Kidney (tissue), 22 donors: Measurements from ENCODE around the gene GRAMD2B. TPM values are rescaled to one million over a fixed set of nuclear protein-coding genes. Genes with fewer than 3 reads are reported as not detected.

Experiments used
- DNase-seq, 5 donors: peaks; one replicate each; pipeline ENCODE4 v3.0.0-alpha.2; 2013 to 2020
- FAIRE-seq: peaks from 2 replicates; lab custom pipeline; 2012; peaks lifted over from hg19 to GRCh38; lab: Jason Lieb, UNC
- H3K27ac ChIP-seq, 2 donors: one replicate each; pipeline ENCODE4 v1.7.0; 2013; ENCODE audit warnings: low read depth in 2 of 2, low read length in 2 of 2, inconsistent platforms in 1 of 2
- H3K27me3 ChIP-seq: one replicate; pipeline ENCODE4 v1.7.1; 2013; ENCODE audit warnings: low read length, inconsistent platforms; ENCODE audit not compliant: control insufficient read depth, insufficient read depth
- H3K36me3 ChIP-seq, 3 donors: one replicate each; pipeline versions ENCODE4 v1.7.0 to v1.7.1; 2013; ENCODE audit warnings: low read length in 3 of 3, control low read depth in 1 of 3, inconsistent platforms in 1 of 3; ENCODE audit not compliant: insufficient read depth in 3 of 3, control insufficient read depth in 2 of 3
- H3K4me1 ChIP-seq, 3 donors: one replicate each; pipeline versions ENCODE4 v1.7.0 to v1.7.1; 2013; ENCODE audit warnings: low read length in 3 of 3, inconsistent platforms in 1 of 3, low read depth in 1 of 3; ENCODE audit not compliant: control insufficient read depth in 2 of 3, insufficient read depth in 2 of 3
- H3K4me3 ChIP-seq, 3 donors: one replicate each; pipeline versions ENCODE4 v1.7.0 to v1.8.1; 2013; ENCODE audit warnings: low read length in 3 of 3, control low read depth in 1 of 3, inconsistent platforms in 1 of 3
- H3K9ac ChIP-seq, 3 donors: one replicate each; pipeline versions ENCODE4 v1.7.0 to v1.7.1; 2013; ENCODE audit warnings: low read length in 3 of 3, control low read depth in 1 of 3, inconsistent platforms in 1 of 3
- H3K9me3 ChIP-seq, 3 donors: one replicate each; pipeline versions ENCODE4 v1.7.0 to v1.7.1; 2013; ENCODE audit warnings: low read length in 3 of 3, control low read depth in 1 of 3, inconsistent platforms in 1 of 3; ENCODE audit not compliant: control insufficient read depth in 2 of 3, insufficient read depth in 1 of 3
- intact Hi-C: fragments of 100-400 bp; cut with DNase I; formaldehyde crosslinking; loops from one replicate; pipeline ENCODE4 v1.11.1; 2022
- long read RNA-seq, 10 donors: library from polyadenylated mRNA in 1 of 10; unstranded in 1 of 10; transcript quantifications; one replicate each; pipeline ENCODE4 v2.0.0 and lab custom pipeline, GENCODE V29; 2021 to 2026
- polyA plus RNA-seq: library from polyadenylated mRNA; stranded (reverse); fragments of 350-450 nt; fragmentation: Illumina TruSeq; extraction: RNeasy Lipid Tissue Mini Kit (QIAGEN cat#74804); gene quantifications from one replicate; pipeline ENCODE4 v1.2.3, GENCODE V29; 2014; ENCODE audit warnings: low read depth, low replicate concordance; ENCODE audit not compliant: insufficient read depth
- total RNA-seq: library from RNA; stranded (reverse); fragmentation: NEBNext Ultra II Directional; extraction: Animal tissue kit (Norgen Biotek cat#: 25700); gene quantifications from one replicate; pipeline ENCODE4 v1.2.1, GENCODE V29; 2021
- TF ChIP-seq, protein P1 (sequence below): IDR thresholded peaks from 3 replicates; pipeline ENCODE4 v1.5.1; 2012; ENCODE audit warnings: mild to moderate bottlenecking, moderate library complexity, borderline replicate concordance; ENCODE audit not compliant: insufficient read depth; ENCODE audit errors: extremely low read depth
- donor health status: control.
- donor health status: control.
- donor health status: control.
- donor health status: control.
- donor health status: control.
- donor health status: DM: yes; HTN: yes; CAD: no.
- donor health status: Normal renal cell carcinoma (clear cell type).

GRAMD2B gene, protein sequence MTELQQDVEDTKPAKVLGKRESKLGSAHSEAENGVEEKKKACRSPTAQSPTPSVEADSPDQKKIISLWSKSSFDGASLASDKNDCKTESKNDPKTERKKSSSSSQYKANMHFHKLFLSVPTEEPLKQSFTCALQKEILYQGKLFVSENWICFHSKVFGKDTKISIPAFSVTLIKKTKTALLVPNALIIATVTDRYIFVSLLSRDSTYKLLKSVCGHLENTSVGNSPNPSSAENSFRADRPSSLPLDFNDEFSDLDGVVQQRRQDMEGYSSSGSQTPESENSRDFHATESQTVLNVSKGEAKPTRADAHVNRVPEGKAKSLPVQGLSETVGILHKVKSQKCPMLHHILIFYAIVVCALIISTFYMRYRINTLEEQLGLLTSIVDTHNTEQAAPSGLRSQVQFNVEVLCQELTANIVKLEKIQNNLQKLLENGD
- 38.5 TPM for total RNA-seq
- 18.4 TPM for polyA plus RNA-seq
- long read RNA-seq, donor 1, partial matches to known transcripts, result 0 of 1 reads
- long read RNA-seq, donor 1, other reads (novel, unspliced or antisense), result 0 of 1 reads
- long read RNA-seq, donor 2, result 0 reads
- long read RNA-seq, donor 3, result 0 reads
- long read RNA-seq, donor 4, partial matches to known transcripts, result 0 of 2 reads
- long read RNA-seq, donor 4, other reads (novel, unspliced or antisense), result 0 of 2 reads
- long read RNA-seq, donor 5, result 0 reads
- long read RNA-seq, donor 6, partial matches to known transcripts, result 0 of 1 reads
- long read RNA-seq, donor 6, other reads (novel, unspliced or antisense), result 0 of 1 reads
- long read RNA-seq, donor 7, transcript GRAMD2B-201 (14 exons, 3,175 nt), result major isoform, 11 of 22 reads
- long read RNA-seq, donor 7, partial matches to known transcripts, result 0 of 22 reads
- long read RNA-seq, donor 7, other reads (novel, unspliced or antisense), result 11 of 22 reads
- long read RNA-seq, donor 8, partial matches to known transcripts, result 0 of 1 reads
- long read RNA-seq, donor 8, other reads (novel, unspliced or antisense), result 0 of 1 reads
- long read RNA-seq, donor 9, result 0 reads
- long read RNA-seq, donor 10, partial matches to known transcripts, result 0 of 1 reads
- long read RNA-seq, donor 10, other reads (novel, unspliced or antisense), result 0 of 1 reads

DNA sequence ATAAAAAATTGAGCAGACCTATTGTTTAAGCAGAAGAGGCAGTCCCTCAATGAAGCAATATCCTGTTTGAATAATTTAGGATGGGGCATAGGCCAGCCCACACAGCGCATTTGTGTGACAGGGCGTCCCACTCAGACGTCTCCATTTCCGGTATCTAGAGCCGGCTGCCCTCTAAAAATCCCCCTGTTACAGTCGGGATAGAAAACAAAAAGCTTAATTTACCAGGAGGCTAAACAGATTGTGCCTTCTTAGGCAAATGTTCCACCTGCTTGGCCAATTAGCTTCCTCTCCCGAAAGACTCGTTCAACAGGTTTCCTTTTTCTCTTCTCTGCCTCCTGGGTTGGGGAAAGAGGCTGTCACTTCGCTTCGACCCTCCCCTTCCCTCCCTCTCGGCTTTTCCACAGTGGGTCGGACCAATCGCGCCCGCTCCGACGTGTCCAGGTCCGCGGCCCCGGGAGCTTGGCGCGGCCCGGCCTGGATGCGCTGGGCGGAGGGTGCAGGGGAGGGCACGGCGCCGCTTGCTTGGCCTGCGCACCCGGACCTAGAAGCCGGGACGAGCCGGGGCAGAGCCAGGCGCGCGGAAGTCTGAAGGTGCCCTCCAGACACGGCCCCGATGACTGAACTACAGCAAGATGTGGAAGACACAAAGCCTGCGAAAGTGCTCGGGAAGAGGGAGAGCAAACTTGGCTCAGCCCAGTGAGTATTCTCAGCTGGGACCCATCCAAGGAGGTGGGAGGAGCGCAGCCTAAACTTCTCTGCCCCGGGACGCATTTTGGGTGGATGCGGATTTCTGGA, at the start of gene GRAMD2B:
GRAMD2B (plus strand) TSS at position 416 of the 795 bp plus-strand sequence; CDS start at position 614, 198 bp downstream.
- TF ChIP-seq, protein P1, sequence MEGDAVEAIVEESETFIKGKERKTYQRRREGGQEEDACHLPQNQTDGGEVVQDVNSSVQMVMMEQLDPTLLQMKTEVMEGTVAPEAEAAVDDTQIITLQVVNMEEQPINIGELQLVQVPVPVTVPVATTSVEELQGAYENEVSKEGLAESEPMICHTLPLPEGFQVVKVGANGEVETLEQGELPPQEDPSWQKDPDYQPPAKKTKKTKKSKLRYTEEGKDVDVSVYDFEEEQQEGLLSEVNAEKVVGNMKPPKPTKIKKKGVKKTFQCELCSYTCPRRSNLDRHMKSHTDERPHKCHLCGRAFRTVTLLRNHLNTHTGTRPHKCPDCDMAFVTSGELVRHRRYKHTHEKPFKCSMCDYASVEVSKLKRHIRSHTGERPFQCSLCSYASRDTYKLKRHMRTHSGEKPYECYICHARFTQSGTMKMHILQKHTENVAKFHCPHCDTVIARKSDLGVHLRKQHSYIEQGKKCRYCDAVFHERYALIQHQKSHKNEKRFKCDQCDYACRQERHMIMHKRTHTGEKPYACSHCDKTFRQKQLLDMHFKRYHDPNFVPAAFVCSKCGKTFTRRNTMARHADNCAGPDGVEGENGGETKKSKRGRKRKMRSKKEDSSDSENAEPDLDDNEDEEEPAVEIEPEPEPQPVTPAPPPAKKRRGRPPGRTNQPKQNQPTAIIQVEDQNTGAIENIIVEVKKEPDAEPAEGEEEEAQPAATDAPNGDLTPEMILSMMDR, result no peak
- FAIRE-seq, result peak; percentile 76
- intact Hi-C loops, result no loop called here

DNA sequence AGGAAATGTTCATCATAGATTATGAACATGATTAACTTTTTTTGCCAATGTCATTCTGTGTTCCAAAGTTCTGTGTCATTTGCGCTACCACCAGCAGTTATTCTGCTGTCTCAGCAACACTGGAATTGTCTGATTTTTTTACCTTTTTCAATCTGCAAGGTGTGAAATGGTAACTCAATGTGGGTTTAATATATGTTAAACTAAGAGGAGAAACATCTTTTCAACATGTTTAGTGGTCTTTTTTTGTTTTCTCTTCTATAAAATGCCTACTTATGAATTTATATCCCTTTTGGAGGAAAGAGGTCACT, 49.1 kb upstream of the GRAMD2B start:
- FAIRE-seq (no peak), DNase-seq (no peak)
- Histone ChIP-seq H3K27me3 (no peaks in the 10 kb centered on the region), H3K9ac (no peak overlapping the region), H3K4me3 (peak overlapping the region in 2 of 3 donors; percentile 38 to 79), H3K27ac (no peak overlapping the region), H3K36me3 (no peaks in the 10 kb centered on the region), H3K4me1 (peaks cover 10 to 29% (median 20%) of the 10 kb centered on the region in 3 donors), H3K9me3 (no peaks in the 10 kb centered on the region)
- intact Hi-C loops, result no loop called here
- TF ChIP-seq, protein P1, result no peak

More for the DNA sequence above, at the start of gene GRAMD2B:
- Histone ChIP-seq H3K27me3 (no peaks in the 10 kb centered on the region), H3K36me3 (no peaks in the 10 kb centered on the region), H3K4me1 (peaks cover 0 to 4% (median 2%) of the 10 kb centered on the region in 3 donors), H3K27ac (peak within 1 kb of the TSS; percentile 88 to 93), H3K9me3 (no peaks in the 10 kb centered on the region), H3K9ac (peak within 1 kb of the TSS; percentile 74 to 83 (median 81)), H3K4me3 (peak within 1 kb of the TSS; percentile 73 to 82 (median 76))
- DNase-seq, result peak; percentile 86 to 96 (median 94)

DNA sequence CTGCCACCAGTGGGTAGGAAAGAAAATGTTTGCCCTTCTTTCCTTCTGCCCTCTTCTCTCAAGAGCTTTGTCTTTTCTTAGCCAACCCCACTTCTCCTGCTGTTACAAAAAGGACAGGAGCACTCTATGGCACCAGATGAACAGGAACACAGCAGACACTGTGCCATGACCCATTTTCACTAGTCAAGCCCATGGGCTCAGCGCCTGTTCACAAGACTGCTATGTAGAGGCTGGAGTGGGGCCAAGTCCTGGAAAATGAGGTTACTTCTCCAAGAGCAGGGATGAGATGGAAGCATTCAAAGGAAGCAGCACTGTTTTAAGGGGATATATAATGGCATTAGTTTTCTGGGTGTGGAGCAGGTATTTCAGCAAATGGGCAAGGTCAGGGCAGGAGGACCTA, 46.8 kb upstream of the GRAMD2B start:
- TF ChIP-seq, protein P1, result no peak

More for the DNA sequence above, 46.8 kb upstream of the GRAMD2B start:
- DNase-seq (no peak), FAIRE-seq (no peak)
- intact Hi-C loops, result no loop called here
- peak overlapping the region in 1 of 2 donors; percentile 36 for H3K27ac ChIP-seq
- H3K27me3 ChIP-seq, result no peaks in the 10 kb centered on the region
- H3K4me1 ChIP-seq, result peaks cover 0 to 11% (median 9%) of the 10 kb centered on the region in 3 donors
- peaks cover 0 to 9% (median 2%) of the 10 kb centered on the region in 3 donors for H3K9me3 ChIP-seq
- H3K36me3 ChIP-seq, result no peaks in the 10 kb centered on the region
- H3K4me3 ChIP-seq, result no peak overlapping the region
- H3K9ac ChIP-seq, result no peak overlapping the region
